Natural killer cell treated with Interleukin-12 subunit alpha and Interleukin-12 subunit beta and Interleukin-15 and Interleukin-18, amount 100 ng/mL, for 72 hours (primary cell): ENCODE data around the gene AXIN2. TPM values are rescaled to one million over a fixed set of nuclear protein-coding genes. Genes with fewer than 3 reads are reported as not detected.

Source experiments
- ATAC-seq, 2 donors: fragments of 150-1000 bp; cut with Tn5 transposase in 1 of 2; sonication (Bioruptor Pico), chemical (Tn5 transposase) in 1 of 2; 2 replicates each; pipeline ENCODE4 v1.10.0; 2021
- DNase-seq: peaks from one replicate; pipeline ENCODE4 v3.0.0; 2022; ENCODE audit warnings: low spot score
- H3K27ac Mint-ChIP-seq, 2 donors: 1 replicate in 1 of 2; 2 replicates in 1 of 2; pipeline ENCODE4 v1.8.0; 2022; ENCODE audit warnings: mixed read lengths in 2 of 2, mild to moderate bottlenecking in 1 of 2, moderate library complexity in 1 of 2
- H3K27me3 Mint-ChIP-seq, 2 donors: 1 replicate in 1 of 2; 2 replicates in 1 of 2; pipeline ENCODE4 v1.8.0; 2022; ENCODE audit warnings: mixed read lengths in 2 of 2
- H3K36me3 Mint-ChIP-seq: one replicate; pipeline ENCODE4 v1.8.0; 2022; ENCODE audit warnings: mixed read lengths
- H3K4me1 Mint-ChIP-seq, 2 donors: 1 replicate in 1 of 2; 2 replicates in 1 of 2; pipeline ENCODE4 v1.8.0; 2022; ENCODE audit warnings: low read depth in 2 of 2, mixed read lengths in 2 of 2, mild to moderate bottlenecking in 1 of 2
- H3K4me3 Mint-ChIP-seq: one replicate; pipeline ENCODE4 v1.8.0; 2022; ENCODE audit warnings: mixed read lengths
- H3K9me3 Mint-ChIP-seq: 2 replicates; pipeline ENCODE4 v1.8.0; 2022; ENCODE audit warnings: mixed read lengths
- total RNA-seq, 2 donors: library from RNA; stranded (reverse); gene quantifications; one replicate each; pipeline ENCODE4 v1.2.3, GENCODE V29; 2022

Gene AXIN2
- total RNA-seq, 2 donors from 2014 or later = 0.55 to 0.95 TPM

DNA sequence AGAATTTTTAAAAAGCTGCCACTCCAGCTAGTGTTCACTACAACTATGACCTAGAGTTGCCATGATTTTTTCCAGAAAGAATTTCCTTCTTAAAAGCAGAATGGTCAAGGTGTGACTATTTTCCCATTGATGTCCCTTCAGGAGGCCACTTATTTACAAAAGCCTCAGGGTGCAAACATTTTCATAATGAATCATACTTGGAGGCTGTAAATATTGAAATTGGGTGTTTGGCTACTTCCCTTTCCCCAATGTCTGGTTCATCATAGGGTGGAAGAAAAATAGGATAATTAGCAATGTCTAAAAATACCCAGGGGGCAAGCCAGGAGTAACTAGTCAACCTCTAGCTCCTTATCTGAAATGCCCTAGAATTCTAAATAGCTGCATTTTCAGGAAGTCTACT lies 18.8 kb downstream of the AXIN2 start:
- Mint-ChIP-seq H3K9me3 (no peaks in the 10 kb centered on the region), H3K27me3 (peaks cover 4 to 21% of the 10 kb centered on the region in 2 donors), H3K27ac (no peak overlapping the region), H3K4me1 (no peaks in the 10 kb centered on the region), H3K36me3 (no peaks in the 10 kb centered on the region), H3K4me3 (no peak overlapping the region)
- DNase-seq = no peak
- ATAC-seq = no peak

- Mint-ChIP-seq H3K36me3 (no peaks in the 10 kb centered on the region), H3K4me3 (no peak overlapping the region), H3K27me3 (peaks cover 4 to 21% of the 10 kb centered on the region in 2 donors), H3K27ac (no peak overlapping the region), H3K9me3 (no peaks in the 10 kb centered on the region), H3K4me1 (no peaks in the 10 kb centered on the region)
- ATAC-seq (no peak), DNase-seq (no peak)
Observed at GRCh38 chr17:65542067-65542466, 19.4 kb downstream of the AXIN2 start.

DNA sequence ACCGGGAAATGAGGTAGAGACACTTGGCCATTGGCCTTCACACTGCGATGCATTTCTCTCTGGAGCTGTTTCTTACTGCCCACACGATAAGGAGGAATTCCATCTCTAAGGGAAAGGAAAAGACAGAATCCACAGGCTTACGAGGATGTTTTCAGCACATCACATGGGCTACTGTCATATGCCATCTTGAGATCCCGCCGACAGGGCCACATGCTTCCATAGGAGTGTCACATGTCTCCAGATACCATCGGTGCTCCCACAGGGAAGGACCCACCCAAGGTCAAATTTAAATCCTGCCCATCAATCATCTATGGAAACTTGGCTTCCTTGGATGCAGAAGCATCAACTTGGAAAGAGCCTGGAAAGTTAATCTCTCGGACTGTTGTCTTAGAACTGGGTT lies 20.0 kb downstream of the AXIN2 start:
- Mint-ChIP-seq H3K36me3 (no peaks in the 10 kb centered on the region), H3K4me1 (no peaks in the 10 kb centered on the region), H3K4me3 (no peak overlapping the region), H3K9me3 (no peaks in the 10 kb centered on the region), H3K27ac (no peak overlapping the region), H3K27me3 (peaks cover 4 to 21% of the 10 kb centered on the region in 2 donors)
- ATAC-seq (no peak), DNase-seq (no peak)

- Mint-ChIP-seq H3K27me3 (peaks cover 2 to 21% of the 10 kb centered on the region in 2 donors), H3K27ac (no peak overlapping the region), H3K36me3 (no peaks in the 10 kb centered on the region), H3K4me3 (no peak overlapping the region), H3K9me3 (no peaks in the 10 kb centered on the region), H3K4me1 (no peaks in the 10 kb centered on the region)
- ATAC-seq (no peak), DNase-seq (no peak)
Observed at GRCh38 chr17:65539630-65540266, 21.7 kb downstream of the AXIN2 start.

DNA sequence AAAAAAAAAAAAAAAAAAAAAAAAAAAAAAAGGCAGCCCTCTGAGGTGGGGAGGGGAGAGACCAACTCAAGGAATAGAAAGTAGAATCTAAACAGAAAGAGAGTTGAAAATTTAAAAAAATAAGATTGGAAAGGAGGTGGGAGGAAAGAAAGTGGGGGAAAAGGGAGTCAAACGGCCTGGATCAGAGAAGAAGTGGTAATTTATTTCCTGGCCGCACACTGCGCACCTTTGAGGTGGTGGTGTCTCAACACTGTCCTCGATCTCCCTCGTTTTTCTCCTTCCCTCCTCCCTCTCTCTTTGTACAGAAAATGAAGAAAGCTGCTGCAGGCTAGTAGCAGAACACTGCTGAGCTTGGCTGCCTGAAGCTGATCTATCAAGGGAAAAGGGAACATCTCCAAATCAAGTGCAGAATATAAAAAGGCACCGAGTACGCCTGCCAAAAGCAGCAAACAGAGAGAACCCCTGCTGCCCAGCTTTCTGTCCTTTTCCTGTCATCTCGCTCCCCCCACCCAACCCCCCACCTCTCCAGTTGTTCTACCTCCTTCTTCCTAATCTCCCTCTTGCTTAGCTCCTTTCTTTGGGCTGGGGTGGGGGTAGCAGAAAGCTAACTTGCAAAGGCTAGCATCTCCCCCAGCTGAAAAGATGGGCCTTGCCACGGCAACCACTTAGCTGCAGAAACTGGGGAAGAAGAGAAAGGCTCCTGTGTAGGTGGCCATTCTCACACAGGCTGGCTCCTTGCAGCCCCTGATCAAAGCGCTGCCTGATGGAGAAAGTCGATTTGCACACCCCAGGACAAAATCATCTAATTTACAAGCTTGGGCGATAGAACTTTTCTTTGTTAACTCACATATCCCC lies 22.5 kb downstream of the AXIN2 start:
- H3K4me3 Mint-ChIP-seq = no peak overlapping the region
- no peaks in the 10 kb centered on the region for H3K36me3 Mint-ChIP-seq
- H3K27ac Mint-ChIP-seq = no peak overlapping the region
- no peaks in the 10 kb centered on the region for H3K4me1 Mint-ChIP-seq
- no peak for ATAC-seq
- H3K27me3 Mint-ChIP-seq = peaks cover 2 to 21% of the 10 kb centered on the region in 2 donors
- no peaks in the 10 kb centered on the region for H3K9me3 Mint-ChIP-seq
- no peak for DNase-seq

- DNase-seq (no peak), ATAC-seq (peak in 1 of 2 donors; percentile 18)
- Mint-ChIP-seq H3K4me3 (no peak overlapping the region), H3K9me3 (no peaks in the 10 kb centered on the region), H3K27me3 (peaks cover 2 to 19% of the 10 kb centered on the region in 2 donors), H3K36me3 (no peaks in the 10 kb centered on the region), H3K27ac (no peak overlapping the region), H3K4me1 (no peaks in the 10 kb centered on the region)
Observed at GRCh38 chr17:65537845-65538674, 23.4 kb downstream of the AXIN2 start.

- Mint-ChIP-seq H3K27me3 (peaks cover 2 to 14% of the 10 kb centered on the region in 2 donors), H3K4me1 (no peaks in the 10 kb centered on the region), H3K4me3 (no peak overlapping the region), H3K36me3 (no peaks in the 10 kb centered on the region), H3K9me3 (no peaks in the 10 kb centered on the region), H3K27ac (no peak overlapping the region)
- ATAC-seq (peak in 1 of 2 donors; percentile 3), DNase-seq (no peak)
Observed at GRCh38 chr17:65537343-65537844, 24.1 kb downstream of the AXIN2 start.

DNA sequence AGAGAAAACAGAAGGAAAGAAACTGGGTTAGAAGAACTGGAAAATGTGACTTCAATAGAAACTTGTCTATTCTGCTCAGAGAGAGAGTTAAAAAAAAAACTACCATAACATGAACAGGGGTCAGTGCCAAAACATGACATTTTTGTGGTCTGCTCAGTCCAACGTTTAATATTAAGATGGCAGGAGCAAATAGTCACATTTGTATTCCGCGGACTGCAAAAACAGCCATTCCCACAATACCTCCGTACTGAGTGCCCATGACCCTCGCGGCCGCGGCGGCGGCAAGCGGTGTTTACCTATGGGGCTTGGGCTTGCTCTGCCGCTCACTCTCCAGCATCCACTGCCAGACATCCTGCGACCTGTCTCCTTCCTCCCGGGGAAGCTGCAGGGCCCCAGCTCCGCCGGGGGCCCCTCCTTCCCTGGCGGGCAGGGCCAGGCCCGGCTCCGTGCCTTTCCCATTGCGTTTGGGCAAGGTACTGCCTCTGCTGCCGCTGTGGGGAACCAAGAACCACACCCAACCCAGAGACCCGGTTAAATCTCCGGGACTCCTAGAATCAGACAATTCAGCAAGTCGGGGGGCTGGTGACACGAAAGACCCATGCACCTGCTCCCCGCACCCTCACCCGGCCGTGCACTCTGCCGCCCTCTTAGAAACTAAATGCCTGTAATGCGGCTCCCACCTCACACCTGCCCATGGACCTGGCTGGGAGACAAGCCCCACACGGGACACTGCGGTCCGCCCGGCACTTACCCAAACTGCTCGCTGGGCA lies 24.7 kb downstream of the AXIN2 start:
- ATAC-seq = no peak
- no peaks in the 10 kb centered on the region for H3K36me3 Mint-ChIP-seq
- DNase-seq = no peak
- no peaks in the 10 kb centered on the region for H3K4me1 Mint-ChIP-seq
- H3K27me3 Mint-ChIP-seq = peaks cover 2 to 14% of the 10 kb centered on the region in 2 donors
- H3K9me3 Mint-ChIP-seq = no peaks in the 10 kb centered on the region
- H3K27ac Mint-ChIP-seq = no peak overlapping the region
- H3K4me3 Mint-ChIP-seq = no peak overlapping the region

DNA sequence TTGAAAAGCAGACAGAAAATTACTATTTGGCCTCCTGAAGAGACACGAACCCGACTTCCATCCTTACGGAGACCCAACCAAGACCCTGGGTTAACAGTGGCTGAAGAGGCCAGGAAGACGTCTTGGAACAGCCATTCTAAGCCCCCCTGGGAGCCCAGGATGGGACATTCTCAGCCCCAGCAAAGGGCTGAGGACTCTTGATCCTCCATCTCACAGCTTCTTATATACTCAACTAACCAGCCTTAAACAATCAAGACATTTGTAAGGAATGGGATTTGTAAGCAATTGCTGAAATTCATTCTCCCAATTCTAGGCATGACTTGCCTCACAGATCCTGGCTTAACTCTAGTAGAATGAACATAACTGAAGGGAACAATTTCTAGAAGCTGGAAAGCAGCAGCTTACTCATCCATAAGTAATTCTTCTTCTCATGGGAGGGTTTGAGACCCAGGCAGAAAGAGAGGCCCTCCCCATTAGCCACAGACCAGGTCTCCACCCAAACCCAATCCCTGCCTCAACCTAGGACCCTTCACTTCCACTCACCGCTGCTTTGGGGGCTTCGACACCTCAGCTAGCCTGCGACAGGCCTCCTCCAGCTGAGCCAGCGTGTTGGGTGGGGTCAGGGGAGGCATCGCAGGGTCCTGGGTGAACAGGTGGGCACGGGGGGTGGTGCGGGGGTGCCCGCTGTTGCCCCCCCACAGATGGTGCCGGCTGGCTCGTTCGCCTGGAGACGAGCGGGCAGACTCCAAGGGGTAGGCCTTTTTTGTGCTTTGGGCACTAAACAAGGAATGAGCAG lies 25.5 kb downstream of the AXIN2 start:
- H3K27me3 Mint-ChIP-seq = peaks cover 0 to 9% of the 10 kb centered on the region in 2 donors
- no peak overlapping the region for H3K27ac Mint-ChIP-seq
- no peaks in the 10 kb centered on the region for H3K36me3 Mint-ChIP-seq
- DNase-seq (no peak), ATAC-seq (no peak)
- H3K4me3 Mint-ChIP-seq = no peak overlapping the region
- H3K4me1 Mint-ChIP-seq = no peaks in the 10 kb centered on the region
- H3K9me3 Mint-ChIP-seq = no peaks in the 10 kb centered on the region

- no peaks in the 10 kb centered on the region for H3K36me3 Mint-ChIP-seq
- H3K9me3 Mint-ChIP-seq = no peaks in the 10 kb centered on the region
Observed at GRCh38 chr17:65533852-65534457, 27.5 kb downstream of the AXIN2 start.

DNA sequence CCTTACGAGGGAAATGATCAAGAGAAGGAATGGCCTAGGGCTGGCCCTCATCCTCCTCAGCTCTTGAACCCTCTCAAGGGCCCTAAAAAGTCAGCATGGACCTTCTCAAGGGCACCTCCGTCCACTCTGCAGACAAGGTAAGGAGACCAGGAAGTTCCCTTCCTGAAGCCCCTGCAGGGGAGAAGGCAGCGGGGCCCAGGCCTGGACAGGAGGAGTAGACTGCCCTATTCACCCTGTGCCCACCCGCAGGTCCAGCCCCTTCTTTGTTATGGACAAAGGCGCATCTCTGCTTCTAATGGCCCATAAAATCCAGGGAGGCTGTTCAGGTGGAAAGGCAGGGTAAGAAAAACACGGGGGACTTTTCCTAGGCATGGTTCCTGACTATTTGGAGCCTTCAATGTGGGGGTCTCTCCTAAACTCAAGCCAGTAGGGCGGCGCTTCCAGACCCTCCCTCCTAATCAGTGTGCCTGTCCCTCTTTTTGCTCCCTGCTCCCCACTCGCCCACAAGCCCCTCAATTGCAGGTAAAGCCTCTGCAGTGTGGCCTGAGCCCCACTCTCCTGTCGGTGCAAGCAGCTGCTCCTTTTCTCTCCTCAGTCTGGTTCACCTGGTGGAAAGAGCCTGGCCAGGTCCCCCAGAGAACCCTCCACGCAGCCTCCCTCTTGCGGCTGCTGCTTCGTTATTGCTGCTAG lies 28.2 kb downstream of the AXIN2 start:
- peak in 1 of 2 donors; percentile 25 for ATAC-seq
- DNase-seq = no peak

More at GRCh38 chr17:65533852-65534457, 27.5 kb downstream of the AXIN2 start:
- ATAC-seq (no peak), DNase-seq (no peak)
- Mint-ChIP-seq H3K4me1 (no peaks in the 10 kb centered on the region), H3K27me3 (no peaks in the 10 kb centered on the region), H3K27ac (no peak overlapping the region), H3K4me3 (no peak overlapping the region)

More for the DNA sequence above, 28.2 kb downstream of the AXIN2 start:
- no peaks in the 10 kb centered on the region for H3K4me1 Mint-ChIP-seq
- no peak overlapping the region for H3K27ac Mint-ChIP-seq
- no peak overlapping the region for H3K4me3 Mint-ChIP-seq
- H3K9me3 Mint-ChIP-seq = no peaks in the 10 kb centered on the region
- H3K27me3 Mint-ChIP-seq = no peaks in the 10 kb centered on the region
- no peaks in the 10 kb centered on the region for H3K36me3 Mint-ChIP-seq
